GM20000 (cell line): Measurements from ENCODE around the gene SMO.

Experiments used
- DNase-seq: peaks from one replicate; pipeline ENCODE4 v3.0.0; 2012; ENCODE audit warnings: low spot score
- TF ChIP-seq, protein P1 (sequence below): IDR thresholded peaks from 2 replicates; pipeline ENCODE4 v1.5.1; 2012; ENCODE audit warnings: mild to moderate bottlenecking, control low read depth; ENCODE audit errors: extremely low read depth, missing control alignments

SMO gene

GRCh38 chr7:129257168-129257567 lies 68.7 kb downstream of the SMO start:
- DNase-seq, result no peak
- TF ChIP-seq, protein P1, sequence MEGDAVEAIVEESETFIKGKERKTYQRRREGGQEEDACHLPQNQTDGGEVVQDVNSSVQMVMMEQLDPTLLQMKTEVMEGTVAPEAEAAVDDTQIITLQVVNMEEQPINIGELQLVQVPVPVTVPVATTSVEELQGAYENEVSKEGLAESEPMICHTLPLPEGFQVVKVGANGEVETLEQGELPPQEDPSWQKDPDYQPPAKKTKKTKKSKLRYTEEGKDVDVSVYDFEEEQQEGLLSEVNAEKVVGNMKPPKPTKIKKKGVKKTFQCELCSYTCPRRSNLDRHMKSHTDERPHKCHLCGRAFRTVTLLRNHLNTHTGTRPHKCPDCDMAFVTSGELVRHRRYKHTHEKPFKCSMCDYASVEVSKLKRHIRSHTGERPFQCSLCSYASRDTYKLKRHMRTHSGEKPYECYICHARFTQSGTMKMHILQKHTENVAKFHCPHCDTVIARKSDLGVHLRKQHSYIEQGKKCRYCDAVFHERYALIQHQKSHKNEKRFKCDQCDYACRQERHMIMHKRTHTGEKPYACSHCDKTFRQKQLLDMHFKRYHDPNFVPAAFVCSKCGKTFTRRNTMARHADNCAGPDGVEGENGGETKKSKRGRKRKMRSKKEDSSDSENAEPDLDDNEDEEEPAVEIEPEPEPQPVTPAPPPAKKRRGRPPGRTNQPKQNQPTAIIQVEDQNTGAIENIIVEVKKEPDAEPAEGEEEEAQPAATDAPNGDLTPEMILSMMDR, result no peak

GRCh38 chr7:129258649-129259389 lies 70.4 kb downstream of the SMO start:
- TF ChIP-seq, protein P1, result no peak
- no peak for DNase-seq

- TF ChIP-seq, protein P1, result no peak
- no peak for DNase-seq
Observed at GRCh38 chr7:129262324-129262723, 73.9 kb downstream of the SMO start.
